BJ (cell line): Measurements from ENCODE around the gene CERS1. TPM values are rescaled to one million over a fixed set of nuclear protein-coding genes. Genes with fewer than 3 reads are reported as not detected.

Source experiments
- CTCF ChIA-PET: fragments of 350-600 bp; formaldehyde crosslinking; extraction: SDS; loops from one replicate; lab custom pipeline; 2021; ENCODE audit warnings: antibody characterized with exemption, inconsistent platforms; lab: Yijun Ruan, JAX
- POLR2A ChIA-PET: fragments of 300-600 bp; sonication (Branson Sonifier 250); formaldehyde crosslinking; extraction: SDS; loops from one replicate; lab custom pipeline; 2021; ENCODE audit warnings: antibody characterized with exemption; lab: Charles Lee
- DNase-seq: peaks from one replicate; pipeline ENCODE4 v3.0.0-alpha.2; 2011; ENCODE audit warnings: low read depth
- H3K27me3 ChIP-seq: 2 replicates; pipeline ENCODE4 v1.6.0; 2011; ENCODE audit warnings: low read length; ENCODE audit not compliant: control insufficient read depth, insufficient read depth
- H3K36me3 ChIP-seq: 2 replicates; pipeline ENCODE4 v1.5.1; 2011; ENCODE audit warnings: low read length; ENCODE audit not compliant: control insufficient read depth, insufficient read depth
- H3K4me3 ChIP-seq: 2 replicates; pipeline ENCODE4 v1.5.1; 2011; ENCODE audit warnings: low read depth, mild to moderate bottlenecking, control low read depth, low read length
- CTCF ChIP-seq: IDR thresholded peaks from 2 replicates; pipeline ENCODE4 v1.5.1; 2011; ENCODE audit warnings: low read depth, mild to moderate bottlenecking, control low read depth, inconsistent platforms, low read length, moderate library complexity; ENCODE audit not compliant: insufficient read depth
- polyA plus RNA-seq: library from polyadenylated mRNA; depleted of rRNA; stranded (reverse); fragments of >200 nt; gene quantifications from 2 replicates; pipeline ENCODE4 v1.2.3, GENCODE V29; 2011

Gene CERS1
- polyA plus RNA-seq, 1 experiment = 0.83 TPM

- Histone ChIP-seq H3K27me3 (no peaks in the 10 kb centered on the region), H3K4me3 (no peak overlapping the region), H3K36me3 (peaks cover 37% of the 10 kb centered on the region)
- no peak for DNase-seq
- no peak for TF ChIP-seq CTCF
- ChIA-PET CTCF (interaction anchor here (0.7 to 4.0 kb wide), 10 partner anchors 8 to 401 kb away, joined by 3 to 30 read pairs (median 10); partner anchors contain the start of genes REX1BD and UBA52), POLR2A (no interaction called here)
Measured at GRCh38 chr19:18867751-18868150, 28.2 kb downstream of the CERS1 start.

- CTCF ChIA-PET = interaction anchor here (0.7 to 4.0 kb wide), 14 partner anchors 9 to 416 kb away, joined by 3 to 30 read pairs (median 8); partner anchors contain the start of genes CERS1, REX1BD and UBA52
Measured at GRCh38 chr19:18867199-18867598, 28.8 kb downstream of the CERS1 start.

GRCh38 chr19:18866800-18867123 is 29.2 kb downstream of the CERS1 start:
- no peak for TF ChIP-seq CTCF
- ChIA-PET POLR2A (no interaction called here), CTCF (interaction anchor here (0.7 to 4.0 kb wide), 16 partner anchors 8 to 416 kb away, joined by 3 to 30 read pairs (median 8); partner anchors contain the start of genes CERS1 and REX1BD)
- Histone ChIP-seq H3K27me3 (no peaks in the 10 kb centered on the region), H3K36me3 (peaks cover 43% of the 10 kb centered on the region), H3K4me3 (no peak overlapping the region)
- DNase-seq = no peak

More at GRCh38 chr19:18867199-18867598, 28.8 kb downstream of the CERS1 start:
- Histone ChIP-seq H3K27me3 (no peaks in the 10 kb centered on the region), H3K36me3 (peaks cover 39% of the 10 kb centered on the region), H3K4me3 (no peak overlapping the region)
- POLR2A ChIA-PET = no interaction called here
- TF ChIP-seq CTCF = no peak; the same call in 1 of the 2 replicates
- no peak for DNase-seq

GRCh38 chr19:18865973-18866799 is 29.8 kb downstream of the CERS1 start:
- TF ChIP-seq CTCF = peak; percentile 73
- Histone ChIP-seq H3K27me3 (no peaks in the 10 kb centered on the region), H3K36me3 (peaks cover 48% of the 10 kb centered on the region), H3K4me3 (no peak overlapping the region)
- ChIA-PET CTCF (interaction anchor here (0.6 to 4.0 kb wide), 20 partner anchors 8 to 415 kb away, joined by 3 to 30 read pairs (median 6); partner anchors contain the start of genes CERS1, REX1BD and UBA52), POLR2A (no interaction called here)
- DNase-seq = no peak
